CD4-positive, alpha-beta T cell treated with Interleukin-6 for 4 hours (primary cell): ENCODE data around the gene FREM3.
"Not testable (repeated sequence)": the region's sequence is repeated elsewhere in the genome, so short reads cannot be mapped to it uniquely, and the experiment has no call there.

Source experiments
- DNase-seq: peaks from one replicate; pipeline ENCODE4 v3.0.0-alpha.2; 2020; ENCODE audit warnings: mixed read lengths

The FREM3 gene

GRCh38 chr4:143564472-143564871 lies 136.0 kb downstream of the FREM3 start:
- DNase-seq, result no peak

- DNase-seq, result peak; percentile 18
Measured at GRCh38 chr4:143559757-143560147, 140.7 kb downstream of the FREM3 start.

GRCh38 chr4:143558823-143559756 lies 141.4 kb downstream of the FREM3 start:
- DNase-seq, result peak; percentile 76

GRCh38 chr4:143558286-143558685 lies 142.2 kb downstream of the FREM3 start:
- no peak for DNase-seq

GRCh38 chr4:143555676-143556075 lies 144.8 kb downstream of the FREM3 start:
- DNase-seq, result no peak

- DNase-seq, result no peak
Measured at GRCh38 chr4:143554728-143555597, 145.5 kb downstream of the FREM3 start.

- DNase-seq, result no peak
Measured at GRCh38 chr4:143549928-143550327, 150.5 kb downstream of the FREM3 start.

GRCh38 chr4:143539670-143540023 lies 160.8 kb downstream of the FREM3 start:
- no peak for DNase-seq

GRCh38 chr4:143538979-143539669 lies 161.4 kb downstream of the FREM3 start:
- no peak for DNase-seq

- no peak for DNase-seq
Measured at GRCh38 chr4:143531788-143532491, 168.5 kb downstream of the FREM3 start.

- no peak for DNase-seq
Measured at GRCh38 chr4:143531380-143531779, 169.1 kb downstream of the FREM3 start.

GRCh38 chr4:143528046-143528445 lies 172.4 kb downstream of the FREM3 start:
- not testable (repeated sequence) for DNase-seq
